Tibial artery (tissue), 4 donors: ENCODE measurements around the gene ANKRD24.

Experiments used
- DNase-seq, 2 donors: peaks; one replicate each; pipeline ENCODE4 v3.0.0-alpha.2; 2019
- H3K27ac ChIP-seq, 2 donors: fragments of 200-600 bp; sonication (generic) in 1 of 2; 1 replicate in 1 of 2; 2 replicates in 1 of 2; pipeline ENCODE4 v1.5.1; 2018 to 2019; ENCODE audit warnings: mild to moderate bottlenecking in 1 of 2
- H3K27me3 ChIP-seq, 2 donors: fragments of 200-600 bp; sonication (generic) in 1 of 2; one replicate each; pipeline versions ENCODE4 v1.5.1 to v1.6.0; 2016 to 2019
- H3K36me3 ChIP-seq, 3 donors: fragments of 200-600 bp; sonication (generic) in 2 of 3; one replicate each; pipeline ENCODE4 v1.5.1; 2016 to 2019; ENCODE audit warnings: mild to moderate bottlenecking in 2 of 3
- H3K4me1 ChIP-seq, 4 donors: fragments of 200-600 bp; sonication (generic) in 2 of 4; 1 replicate in 3 of 4; 2 replicates in 1 of 4; pipeline ENCODE4 v1.5.1; 2016 to 2019
- H3K4me3 ChIP-seq, 2 donors: fragments of 200-600 bp; sonication (generic) in 1 of 2; 1 replicate in 1 of 2; 2 replicates in 1 of 2; pipeline ENCODE4 v1.5.1; 2018 to 2019; ENCODE audit warnings: mild to moderate bottlenecking in 2 of 2
- H3K9me3 ChIP-seq, 3 donors: fragments of 200-600 bp; sonication (generic) in 1 of 3; one replicate each; pipeline ENCODE4 v1.5.1; 2016 to 2019
- CTCF ChIP-seq, 2 experiments: fragments of 200-600 bp in 1 of 2; fragments of 450-650 bp in 1 of 2; IDR thresholded peaks; one replicate each; pipeline ENCODE4 v1.5.1; 2017 to 2019; ENCODE audit warnings: antibody characterized with exemption in 2 of 2, mild to moderate bottlenecking in 1 of 2, moderate library complexity in 1 of 2
- intact Hi-C: fragments of 100-400 bp; cut with DNase I; formaldehyde crosslinking; loops from one replicate; pipeline ENCODE4 v1.15.0; 2023; ENCODE audit warnings: low total_unique reads

ANKRD24 gene

DNA sequence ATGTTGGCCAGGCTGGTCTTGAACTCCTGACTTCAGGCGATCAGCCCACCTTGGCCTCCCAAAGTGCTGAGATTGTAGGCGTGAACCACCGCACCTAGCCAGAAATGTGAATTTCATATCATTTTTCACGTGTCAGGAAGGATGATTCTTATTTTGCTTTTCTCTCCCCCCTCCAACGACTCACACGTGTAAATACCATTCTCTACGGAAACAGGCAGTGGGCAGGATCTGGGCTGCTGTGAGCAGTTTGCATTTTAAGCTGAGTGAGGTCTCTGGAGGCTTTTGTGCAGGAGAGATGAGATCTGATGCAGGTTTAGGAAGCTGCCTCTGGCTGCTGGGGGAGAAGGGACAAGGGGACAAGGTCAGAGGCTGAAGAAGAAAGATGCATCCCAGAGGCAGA, 11.9 kb downstream of the ANKRD24 start:
- H3K36me3 ChIP-seq = no peaks in the 10 kb centered on the region
- H3K9me3 ChIP-seq = no peaks in the 10 kb centered on the region
- intact Hi-C loops = no loop called here
- peaks cover 6 to 92% of the 10 kb centered on the region in 2 donors for H3K27me3 ChIP-seq
- H3K4me1 ChIP-seq = peaks cover 0 to 13% (median 9%) of the 10 kb centered on the region in 4 donors
- H3K4me3 ChIP-seq = no peak overlapping the region
- TF ChIP-seq CTCF (IDR thresholded peaks at IDR 0.05) = no peak
- DNase-seq = no peak
- no peak overlapping the region for H3K27ac ChIP-seq

- Histone ChIP-seq H3K4me1 (peaks cover 0 to 13% (median 9%) of the 10 kb centered on the region in 4 donors), H3K27me3 (peaks cover 6 to 89% of the 10 kb centered on the region in 2 donors), H3K4me3 (no peak overlapping the region), H3K27ac (no peak overlapping the region), H3K9me3 (no peaks in the 10 kb centered on the region), H3K36me3 (no peaks in the 10 kb centered on the region)
- no peak for DNase-seq
- intact Hi-C loops = no loop called here
- no peak for TF ChIP-seq CTCF (IDR thresholded peaks at IDR 0.05)
Observed at GRCh38 chr19:4196009-4196408, 13.5 kb downstream of the ANKRD24 start.

DNA sequence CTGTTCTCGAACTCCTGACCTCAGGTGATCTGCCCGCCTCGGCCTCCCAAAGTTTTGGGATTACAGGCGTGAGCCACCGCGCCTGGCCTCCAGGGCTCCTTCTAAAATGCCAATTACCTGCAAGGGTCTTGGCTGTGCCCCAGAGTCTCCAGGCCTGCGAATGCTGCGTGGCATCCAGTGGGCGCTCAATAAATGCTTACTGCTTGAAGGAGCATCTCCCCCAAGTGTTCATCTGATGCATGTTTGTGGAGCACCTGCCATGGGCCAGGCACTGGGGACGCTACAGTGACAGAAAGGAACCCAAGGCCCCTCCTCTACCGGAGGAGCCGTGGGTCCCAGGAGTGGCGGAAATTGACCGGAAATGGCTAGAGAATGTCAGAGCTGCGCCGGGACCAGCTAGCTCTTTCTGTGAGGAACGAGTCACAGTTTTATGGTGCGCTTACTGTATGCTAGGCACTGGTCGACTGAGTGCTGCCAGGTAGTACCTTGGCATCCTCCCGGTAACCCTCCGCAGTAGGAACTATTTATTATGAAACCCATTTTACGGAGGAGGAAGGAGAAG, 14.2 kb downstream of the ANKRD24 start:
- H3K4me1 ChIP-seq = peaks cover 0 to 13% (median 9%) of the 10 kb centered on the region in 4 donors
- DNase-seq = no peak
- intact Hi-C loops = no loop called here
- H3K4me3 ChIP-seq = no peak overlapping the region
- H3K9me3 ChIP-seq = no peaks in the 10 kb centered on the region
- no peaks in the 10 kb centered on the region for H3K36me3 ChIP-seq
- peaks cover 6 to 82% of the 10 kb centered on the region in 2 donors for H3K27me3 ChIP-seq
- TF ChIP-seq CTCF (IDR thresholded peaks at IDR 0.05) = no peak
- H3K27ac ChIP-seq = no peak overlapping the region

DNA sequence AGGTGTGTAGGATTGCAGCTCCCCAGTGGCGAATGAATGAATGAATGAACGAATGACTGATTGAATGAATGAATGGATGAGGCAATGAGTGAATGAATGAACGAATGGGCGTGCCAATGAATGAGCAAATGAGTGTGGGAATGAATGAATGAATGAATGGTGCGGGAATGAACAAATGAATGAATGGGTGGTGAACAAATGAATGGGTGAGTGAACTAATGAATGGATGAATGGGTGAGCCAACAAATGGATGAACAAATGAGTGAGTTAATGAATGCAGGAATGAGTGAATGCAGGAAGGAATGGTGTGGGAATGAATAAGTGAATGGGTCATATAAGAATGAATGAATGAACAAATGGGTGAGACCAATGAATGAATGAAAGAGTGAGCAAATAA, 14.7 kb downstream of the ANKRD24 start:
- Histone ChIP-seq H3K36me3 (no peaks in the 10 kb centered on the region), H3K9me3 (no peaks in the 10 kb centered on the region), H3K4me1 (peaks cover 0 to 13% (median 9%) of the 10 kb centered on the region in 4 donors), H3K4me3 (no peak overlapping the region), H3K27ac (no peak overlapping the region), H3K27me3 (peaks cover 6 to 78% of the 10 kb centered on the region in 2 donors)
- TF ChIP-seq CTCF (IDR thresholded peaks at IDR 0.05) = no peak
- intact Hi-C loops = no loop called here
- no peak for DNase-seq

DNA sequence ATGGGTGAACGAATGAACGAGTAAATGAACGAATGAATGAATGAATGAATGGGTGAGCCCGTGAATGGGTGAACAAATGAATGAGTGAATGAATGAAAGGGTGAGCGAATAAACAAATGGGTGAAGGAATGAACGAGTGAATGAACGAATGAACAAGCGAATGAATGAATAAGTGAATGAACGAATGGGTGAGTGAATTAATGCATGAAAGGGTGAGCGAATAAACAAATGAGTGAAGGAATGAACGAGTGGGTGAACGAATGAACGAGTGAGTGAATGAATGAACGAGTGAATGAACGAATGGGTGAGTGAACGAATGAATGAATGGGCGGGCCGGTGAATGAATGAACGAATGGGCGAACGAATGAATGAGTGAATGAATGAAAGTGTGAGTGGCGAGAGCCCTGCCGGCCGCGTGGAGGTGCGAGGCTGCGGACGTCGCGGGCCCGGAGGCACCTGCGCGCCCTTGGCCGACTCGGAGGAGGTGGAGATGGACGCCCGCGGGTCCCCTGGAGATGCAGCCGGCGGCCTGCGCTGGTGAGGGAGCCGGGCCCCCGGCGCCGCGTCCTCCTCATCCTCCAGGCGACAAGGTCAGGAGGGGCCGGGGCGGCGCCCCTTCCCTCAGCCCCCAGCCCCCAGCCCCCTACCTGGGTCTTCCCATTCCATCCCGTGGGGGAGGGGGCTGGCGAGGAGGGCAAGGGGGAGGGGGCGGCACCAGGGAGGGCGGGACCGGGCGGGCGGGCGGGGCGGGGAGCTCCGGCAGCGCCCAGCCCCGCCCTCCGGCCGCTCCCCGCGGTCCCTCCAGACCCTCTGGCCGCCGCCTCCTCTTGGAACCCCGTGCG, 15.4 kb downstream of the ANKRD24 start:
- Histone ChIP-seq H3K4me1 (peaks cover 0 to 13% (median 9%) of the 10 kb centered on the region in 4 donors), H3K27me3 (peaks cover 6 to 71% of the 10 kb centered on the region in 2 donors), H3K36me3 (no peaks in the 10 kb centered on the region), H3K4me3 (no peak overlapping the region), H3K9me3 (no peaks in the 10 kb centered on the region), H3K27ac (no peak overlapping the region)
- no peak for TF ChIP-seq CTCF (IDR thresholded peaks at IDR 0.05)
- intact Hi-C loops = no loop called here
- DNase-seq = no peak
